GM03348 (cell line): ENCODE measurements around the gene SEMA5A.
A peak's percentile ranks its signal among the peaks of the same experiment; 100 is the strongest.

Experiments used
- DNase-seq: peaks from one replicate; pipeline ENCODE4 v3.0.0; 2012; ENCODE audit warnings: low spot score

Gene SEMA5A

DNA sequence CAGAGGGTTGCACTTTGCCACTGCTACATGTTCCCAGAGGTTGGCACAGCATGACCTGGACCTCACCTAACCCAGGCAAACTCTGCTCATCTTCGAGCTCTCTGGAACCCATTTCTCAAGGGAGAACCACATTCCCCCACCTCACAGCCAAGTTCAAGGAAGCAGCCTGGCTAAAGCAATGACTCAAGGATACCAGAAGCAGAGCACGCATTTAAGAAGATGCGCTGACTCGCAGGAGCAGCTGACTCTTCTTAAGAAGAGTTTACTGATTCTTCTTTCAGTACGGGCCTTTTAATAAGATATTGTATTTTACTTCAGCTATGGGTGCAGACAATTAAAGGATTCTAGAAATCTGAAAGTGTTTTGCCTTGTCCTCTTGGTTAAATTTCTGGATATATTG, 4.1 kb upstream of the SEMA5A start:
- no peak for DNase-seq

DNA sequence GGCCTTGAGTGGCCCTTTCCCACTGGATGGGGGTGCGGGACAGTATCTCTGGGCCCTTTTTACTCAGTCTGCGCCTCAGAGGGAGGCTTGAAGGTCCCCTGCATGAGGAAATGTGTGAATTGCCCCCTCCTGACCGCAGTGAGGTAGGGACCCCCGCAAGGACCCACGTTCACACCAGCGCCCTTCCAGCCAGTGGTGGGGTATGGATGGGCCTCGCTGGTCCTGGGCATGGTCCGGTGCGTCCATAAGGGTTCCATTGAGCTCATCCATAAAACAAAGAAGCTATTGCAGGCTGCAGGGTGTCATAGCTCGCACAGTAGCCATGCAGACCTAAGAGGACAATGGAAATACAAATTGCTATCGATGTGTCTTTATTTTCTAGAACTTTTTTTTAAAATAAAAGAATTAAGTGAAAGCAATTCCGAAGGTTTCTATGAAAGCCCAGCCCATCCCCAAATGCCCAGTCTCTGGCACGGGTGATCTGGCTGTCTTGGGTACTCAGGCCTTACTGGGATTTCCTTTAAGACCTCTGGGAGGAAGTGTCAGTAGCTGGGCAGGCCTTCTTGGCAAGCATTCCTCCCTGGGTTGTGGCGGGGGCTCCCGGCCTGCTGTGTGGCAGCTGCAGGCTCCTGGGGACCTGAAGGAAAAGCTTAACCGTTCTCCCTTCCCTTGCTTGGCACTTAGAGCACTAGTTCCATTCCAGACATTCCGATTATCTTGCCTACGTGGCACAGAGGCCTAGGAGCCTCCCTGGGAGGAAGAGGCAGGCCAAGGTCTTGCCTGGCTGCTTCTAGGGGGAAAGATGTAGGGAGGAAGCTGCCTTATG, 1.5 kb upstream of the SEMA5A start:
- DNase-seq = peak; percentile 73

DNA sequence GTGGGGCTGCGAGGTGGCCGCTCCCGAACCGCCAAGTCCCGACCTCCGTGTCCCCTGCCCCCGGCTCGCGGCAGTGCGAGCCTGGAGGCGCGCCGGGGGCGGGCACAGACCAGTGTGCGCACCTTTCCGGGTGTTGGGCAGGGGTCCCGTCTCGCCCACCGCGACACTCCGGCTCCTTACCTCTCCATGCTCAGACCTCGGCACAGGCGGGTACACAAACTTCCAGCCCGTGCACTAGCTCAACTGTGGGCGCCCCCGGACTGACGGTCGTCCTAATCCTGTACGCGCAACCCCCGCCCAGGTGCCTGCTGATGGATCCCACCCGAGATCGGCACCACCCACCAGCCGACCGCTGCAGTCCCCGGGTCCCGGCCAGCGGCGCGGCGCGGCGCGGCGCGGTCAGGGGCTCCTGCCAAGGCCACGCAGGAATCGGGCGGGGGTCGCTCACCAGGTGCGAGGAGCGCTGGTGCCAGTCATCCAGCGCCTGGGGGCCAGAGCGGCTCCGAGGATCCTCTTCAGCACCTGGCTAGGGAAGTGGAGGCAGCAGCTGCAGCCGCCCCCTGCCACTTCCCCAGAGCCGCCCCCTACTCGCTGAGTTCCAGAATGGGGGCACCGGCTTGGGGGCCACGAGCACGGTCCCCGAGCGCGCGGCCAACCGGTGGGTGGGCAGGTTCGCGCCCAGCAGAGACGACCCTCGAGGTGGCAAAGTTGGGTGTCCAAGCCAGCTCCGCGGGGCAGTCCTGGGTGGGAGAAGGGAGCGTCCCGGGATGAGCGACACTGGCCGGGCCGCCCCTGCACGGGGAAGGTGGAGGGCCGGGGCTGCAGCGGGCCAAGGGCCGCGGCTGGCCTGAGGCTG, 511 bp downstream of the SEMA5A start:
- DNase-seq = peak; percentile 22

DNA sequence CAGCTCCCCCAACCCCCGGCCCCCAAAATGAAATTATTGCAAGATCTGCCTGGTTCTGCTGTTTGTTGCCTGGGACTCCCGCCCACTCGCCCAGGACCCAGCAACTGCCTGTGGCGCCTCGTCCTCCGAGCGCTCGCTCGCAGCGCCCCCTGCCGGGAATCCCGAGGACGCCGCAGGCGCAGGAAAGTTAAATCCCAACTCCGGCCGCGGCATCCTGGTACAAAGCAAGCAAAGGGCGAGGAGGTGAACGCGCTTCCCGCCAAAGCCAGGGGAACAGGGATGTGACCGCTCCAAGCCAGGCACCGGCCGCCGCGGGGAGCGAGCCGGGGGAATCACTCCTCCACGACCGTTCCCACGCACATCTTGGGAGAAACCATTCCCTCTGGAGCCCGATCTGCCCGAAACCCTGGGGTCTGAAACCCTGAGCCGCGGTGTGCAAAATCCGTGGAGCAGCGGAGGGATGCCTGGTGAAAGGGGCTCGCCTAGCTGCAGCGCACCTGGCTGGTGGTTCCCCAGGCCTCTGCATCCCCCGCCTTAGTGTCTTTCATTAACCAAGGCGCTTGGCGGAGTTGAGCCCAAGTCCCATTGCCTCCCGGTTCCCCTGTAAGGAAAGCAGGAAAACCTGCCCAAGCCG, 1.3 kb downstream of the SEMA5A start:
- peak; percentile 88 for DNase-seq

DNA sequence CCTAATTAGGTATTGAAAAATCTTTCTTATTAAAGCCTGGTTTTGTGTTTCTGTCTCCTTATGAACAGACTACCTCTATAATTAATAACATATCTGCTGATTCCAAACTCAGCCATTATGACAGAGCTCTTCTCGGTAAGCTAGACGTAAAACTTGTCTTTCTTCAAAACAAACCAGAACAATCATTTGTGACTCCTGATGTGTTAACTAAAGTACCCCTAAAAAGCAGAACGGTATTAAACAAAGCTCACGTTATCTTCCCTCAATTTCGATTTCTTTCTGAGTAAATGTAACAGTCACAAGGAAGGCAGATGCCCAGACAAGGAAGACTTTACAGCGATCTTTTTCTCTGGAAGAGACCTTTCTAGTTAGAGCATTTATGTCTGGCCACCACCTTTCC, 1.8 kb downstream of the SEMA5A start:
- no peak for DNase-seq

DNA sequence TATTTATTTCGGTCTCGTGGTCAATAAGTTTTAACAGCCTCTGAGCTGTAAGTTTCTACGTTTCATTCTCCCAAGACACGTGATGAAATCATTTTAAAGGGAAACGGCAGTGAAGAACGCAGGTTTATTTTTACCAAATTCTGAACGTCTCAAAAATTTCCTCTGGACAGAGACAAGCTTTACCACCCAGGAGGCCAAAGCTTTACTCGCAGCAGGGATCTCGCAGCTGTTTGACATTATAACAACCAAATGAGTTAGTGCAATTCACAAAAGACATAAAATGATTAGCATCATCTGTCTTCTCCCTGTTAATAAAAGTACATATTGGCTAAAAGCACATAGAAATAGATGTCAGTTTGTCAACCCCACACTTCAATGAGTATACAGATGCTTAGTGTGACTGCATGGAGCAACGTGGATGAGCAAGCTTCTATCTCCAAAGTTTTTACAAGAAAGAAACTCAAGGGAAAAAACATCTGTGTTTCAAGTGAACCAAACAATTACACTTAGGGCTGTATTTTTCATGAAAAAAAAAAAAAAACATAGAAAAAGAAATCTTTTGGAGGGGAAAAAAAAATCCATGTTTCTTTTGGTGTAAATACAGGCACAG, 2.5 kb downstream of the SEMA5A start:
- DNase-seq = no peak

DNA sequence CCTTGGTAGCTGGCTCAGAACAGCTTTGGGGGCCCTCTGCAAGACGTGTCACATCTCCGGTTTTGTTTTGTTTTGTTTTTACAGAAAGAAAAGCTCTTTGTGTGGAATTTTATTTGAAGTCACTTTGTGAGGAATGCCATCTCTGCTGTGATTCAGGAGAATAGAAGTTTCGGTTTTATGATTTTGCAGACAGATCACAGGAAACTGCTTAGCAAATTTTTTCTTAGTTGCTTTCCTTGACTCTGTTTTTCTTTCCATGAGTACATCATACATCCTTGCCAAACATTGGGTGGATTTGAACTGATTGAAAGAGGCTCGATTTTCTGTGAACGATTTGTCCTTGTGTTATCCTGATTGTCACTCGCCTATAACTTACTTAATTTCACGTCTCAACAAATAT, 5.1 kb downstream of the SEMA5A start:
- DNase-seq = no peak

DNA sequence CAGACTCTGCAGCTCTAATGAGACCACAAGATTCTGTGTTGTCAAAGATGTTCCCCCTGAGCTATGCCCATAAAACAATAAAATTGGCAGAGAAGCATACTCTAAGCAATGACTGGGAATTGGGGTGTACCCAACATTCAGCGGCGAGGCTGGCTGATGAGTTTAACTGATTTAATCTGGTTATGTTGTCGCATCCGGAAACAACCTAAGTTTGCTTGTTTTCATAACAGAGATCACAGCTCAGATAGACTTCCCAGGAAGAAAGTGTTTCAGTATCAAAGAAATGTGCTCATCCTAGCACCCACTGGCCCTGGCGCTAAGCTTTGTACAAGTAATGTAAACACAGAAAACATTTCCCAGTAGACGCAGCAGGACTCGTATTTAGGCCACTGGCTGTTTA, 7.4 kb downstream of the SEMA5A start:
- no peak for DNase-seq

DNA sequence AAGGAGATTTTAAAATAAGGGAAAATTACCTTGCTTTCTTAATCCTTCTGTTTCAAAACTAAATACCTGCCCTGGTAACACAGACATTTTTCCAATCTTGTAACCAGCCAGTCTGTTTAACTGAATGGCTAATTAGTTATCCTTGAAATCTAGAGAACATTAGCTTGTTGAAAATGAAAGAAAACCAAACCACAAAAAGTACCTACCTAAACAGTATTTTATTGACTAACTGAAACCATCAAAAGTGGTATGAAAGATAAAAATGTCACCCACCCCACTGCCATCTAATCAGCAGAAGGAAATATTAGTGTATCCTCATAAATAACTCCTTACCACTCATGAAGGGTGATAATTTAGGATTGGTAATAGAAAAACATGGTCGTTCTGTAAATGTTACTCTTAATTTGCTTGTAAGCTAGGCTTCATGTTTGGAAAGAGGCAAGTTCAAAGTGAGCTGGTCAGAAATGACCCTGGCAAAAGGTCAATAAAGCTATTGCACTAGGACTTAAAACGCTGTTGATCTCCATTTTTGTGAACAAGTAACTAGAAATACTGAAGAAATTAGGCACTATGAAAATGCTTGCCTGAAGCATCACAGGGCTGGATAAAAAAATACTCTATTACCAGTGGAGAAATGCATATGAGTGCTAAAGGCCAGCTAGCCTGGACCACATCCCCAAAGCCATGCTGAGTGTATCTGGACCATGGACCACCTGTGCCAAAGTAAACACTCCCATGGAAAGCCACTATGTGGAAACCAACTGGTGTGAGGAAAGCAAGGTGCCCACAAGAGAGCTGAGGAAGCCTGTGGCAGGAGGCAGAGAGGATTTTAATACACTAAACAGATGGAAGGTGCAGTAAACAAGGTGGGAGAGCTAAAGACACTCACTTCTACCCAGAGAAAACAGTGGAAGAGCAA, 8.4 kb downstream of the SEMA5A start:
- no peak for DNase-seq

DNA sequence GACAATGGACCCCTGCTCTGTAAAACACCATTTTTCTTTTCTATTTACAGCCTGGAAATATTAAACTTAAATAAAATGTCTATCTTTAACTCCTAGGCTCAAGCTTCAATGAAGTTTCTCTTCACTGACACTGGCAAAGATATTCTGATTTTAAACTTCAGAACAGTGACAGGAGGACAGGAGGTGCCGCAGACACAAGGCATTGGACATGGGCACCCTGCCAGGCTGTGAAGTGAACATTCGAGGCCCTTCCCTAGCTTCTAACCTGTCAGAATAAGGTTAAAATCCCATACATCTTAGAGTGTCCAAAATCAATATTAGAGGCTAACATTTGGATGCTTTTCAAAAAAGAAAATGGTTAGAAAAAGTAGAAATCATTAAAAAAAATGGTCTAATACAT, 9.2 kb downstream of the SEMA5A start:
- DNase-seq = no peak

DNA sequence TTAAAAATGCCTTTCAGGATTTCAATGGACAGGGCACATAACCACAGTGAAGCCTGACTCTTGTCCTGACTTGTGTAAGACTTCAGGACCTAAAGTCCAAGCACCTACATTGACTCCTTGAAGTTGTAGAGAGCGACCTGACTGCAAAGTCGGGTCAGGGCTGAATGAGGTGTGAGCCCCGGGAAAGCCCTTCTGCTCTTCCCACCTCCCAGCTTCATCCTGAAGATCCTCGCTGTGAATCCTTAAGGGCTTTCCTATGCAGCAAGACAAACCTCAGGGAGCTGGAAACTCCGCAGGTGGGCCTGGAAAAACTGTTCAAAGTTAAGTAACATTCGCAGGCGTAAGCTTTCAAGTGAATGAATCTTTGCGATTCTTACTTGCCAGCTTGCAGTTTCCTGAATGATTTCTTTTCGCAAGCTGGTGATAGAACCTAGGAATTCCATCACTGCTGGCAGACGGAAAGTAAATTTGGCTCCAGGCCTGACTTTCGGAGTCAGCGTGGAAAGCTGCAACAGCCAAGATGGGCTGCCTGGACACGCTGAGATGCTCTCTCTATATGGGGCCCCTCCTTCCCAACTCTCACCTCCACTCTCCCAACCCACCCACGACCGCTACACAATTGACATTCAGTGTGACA, 10.9 kb downstream of the SEMA5A start:
- DNase-seq = no peak

DNA sequence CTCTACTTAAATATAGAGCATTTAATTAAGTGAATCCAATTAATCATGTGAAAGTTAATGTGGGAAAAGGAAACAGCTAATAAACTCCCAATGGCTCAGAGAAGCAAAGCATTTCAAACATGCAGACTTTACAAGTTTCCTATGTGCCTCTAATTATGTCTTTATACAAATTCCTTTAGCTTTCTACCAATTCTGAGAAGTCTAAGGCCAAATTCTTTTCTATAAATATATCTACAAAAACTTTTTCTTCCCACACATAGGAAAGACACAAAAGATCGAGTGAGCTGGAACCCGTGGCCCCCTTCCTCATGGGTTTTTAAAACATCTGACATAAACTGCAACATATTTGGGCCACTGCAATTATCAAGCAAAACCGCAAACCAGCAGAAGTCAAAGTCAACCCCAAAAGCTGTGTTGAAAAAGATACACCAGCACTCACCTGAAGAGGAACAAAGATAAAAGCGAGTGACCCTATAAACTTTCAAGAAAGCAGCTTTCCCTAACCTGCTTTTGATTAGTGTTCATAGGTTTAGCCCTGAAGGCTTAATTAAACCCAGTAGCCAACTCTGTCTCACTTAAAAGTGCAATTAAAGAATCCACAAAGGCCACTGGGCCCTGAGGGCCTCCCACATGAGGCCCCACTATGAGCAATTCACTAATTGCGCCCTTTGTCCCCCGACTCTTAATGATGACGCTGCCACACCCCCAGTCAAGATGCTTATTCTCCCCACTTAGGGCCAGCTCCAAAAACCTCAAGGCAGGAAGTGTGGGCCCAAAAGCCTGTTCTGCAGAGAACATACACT, 12.1 kb downstream of the SEMA5A start:
- no peak for DNase-seq

DNA sequence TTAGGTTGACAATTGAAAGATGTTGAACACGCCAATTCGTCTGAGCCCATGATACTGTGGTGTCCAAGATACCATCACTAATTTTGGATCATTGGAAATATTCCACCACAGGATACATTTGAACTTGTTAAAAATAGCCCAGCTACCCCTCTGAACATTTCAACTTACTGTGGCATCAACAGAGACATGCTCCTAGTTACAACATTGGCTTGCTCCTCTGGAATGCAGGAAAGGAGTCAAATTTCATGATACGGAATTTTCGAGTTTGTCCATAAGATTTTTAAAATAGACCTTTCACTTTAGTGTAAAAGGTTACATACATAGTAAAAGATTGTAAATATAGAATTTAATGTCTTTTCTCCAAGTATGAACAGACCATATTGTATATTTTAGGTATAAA, 12.8 kb downstream of the SEMA5A start:
- no peak for DNase-seq

DNA sequence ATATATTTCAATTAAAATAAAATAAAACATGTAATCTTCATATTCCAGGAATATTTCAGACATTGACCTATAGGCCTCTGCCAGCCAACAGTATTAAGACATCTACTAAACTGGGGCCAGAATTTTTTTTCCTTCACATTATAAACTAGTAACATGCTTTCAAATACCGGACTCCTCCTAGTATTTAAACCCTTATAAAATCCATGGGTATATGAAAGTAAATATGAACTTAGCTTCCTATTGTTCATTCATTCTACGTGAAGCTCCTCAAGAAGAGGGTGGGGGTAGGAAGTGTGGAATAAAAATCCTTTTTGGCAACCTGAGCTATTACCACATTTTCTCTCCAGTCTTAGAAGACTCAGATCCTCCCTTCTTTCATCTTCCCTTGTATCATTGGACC, 16.4 kb downstream of the SEMA5A start:
- no peak for DNase-seq

DNA sequence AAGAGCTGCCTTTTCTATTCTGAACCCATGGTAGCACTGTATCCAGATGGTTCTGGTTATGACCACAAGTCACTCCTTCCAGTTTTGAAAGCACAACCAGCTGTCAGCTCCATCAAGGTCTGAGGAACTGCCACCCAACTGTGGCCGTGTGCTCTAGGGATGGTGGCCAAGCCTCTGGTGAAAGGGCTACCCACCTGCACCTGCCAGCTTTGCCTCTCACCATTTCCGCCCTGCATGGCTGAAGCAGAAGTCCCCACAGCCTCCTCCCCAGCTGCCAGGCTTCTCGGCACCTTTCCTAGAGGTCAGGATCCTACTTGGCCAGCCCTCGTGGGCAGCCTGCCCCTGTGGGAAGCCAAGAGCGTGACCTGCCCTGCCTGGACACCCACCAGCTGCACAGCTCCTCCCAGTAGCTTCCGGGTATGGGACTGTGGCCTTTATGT, 16.8 kb downstream of the SEMA5A start:
- no peak for DNase-seq

DNA sequence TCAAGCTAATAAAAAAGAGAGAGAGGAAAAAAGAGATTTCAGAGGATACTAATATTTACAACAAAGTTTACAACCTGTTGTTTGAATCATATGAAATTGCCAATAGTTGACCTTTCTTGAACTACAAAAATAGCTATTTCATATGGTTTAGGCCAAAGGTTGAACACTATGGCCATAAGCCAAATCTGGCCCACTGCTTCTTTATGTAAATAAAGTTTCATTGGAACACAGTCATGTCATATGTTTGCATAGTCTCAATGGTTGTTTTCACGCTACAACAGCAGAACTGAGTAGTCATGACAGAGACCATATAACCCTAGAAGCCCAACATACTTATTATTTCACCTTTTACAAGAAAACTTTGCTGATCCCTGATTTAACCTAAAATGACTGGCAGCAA, 20.9 kb downstream of the SEMA5A start:
- DNase-seq = no peak

DNA sequence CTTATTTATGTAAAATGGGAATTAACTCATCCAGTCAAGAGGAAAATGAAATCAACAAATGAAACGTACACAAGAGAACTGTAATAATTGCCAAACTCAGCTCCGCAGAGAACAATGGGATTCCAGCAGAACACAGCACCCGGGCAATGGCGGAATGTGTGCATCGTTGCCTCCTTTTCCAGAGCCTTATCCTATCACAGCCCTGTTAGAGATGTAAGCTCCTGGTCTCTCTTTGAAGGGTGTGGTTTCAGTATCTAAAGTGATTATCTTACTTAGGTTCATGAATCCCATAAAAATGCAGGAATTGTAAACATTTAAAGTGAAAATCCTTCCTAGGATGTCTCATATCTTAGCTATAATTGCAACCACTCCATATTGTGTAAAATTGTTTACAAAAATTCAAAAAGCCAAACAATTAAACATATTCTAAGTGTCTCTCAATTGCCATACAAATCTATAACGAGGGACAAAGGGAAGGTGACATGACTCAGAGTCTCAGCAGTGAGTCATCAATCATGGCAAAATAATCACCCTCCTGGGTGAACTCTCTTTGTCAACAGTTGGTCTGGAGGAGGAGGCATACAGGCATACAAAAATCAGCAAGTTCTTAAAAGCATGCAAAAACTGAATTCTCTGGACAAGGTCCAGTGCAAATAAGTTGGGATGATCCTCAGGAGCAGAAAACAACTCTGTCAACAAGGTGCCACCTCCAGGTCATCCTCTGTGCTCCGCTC, 22.6 kb downstream of the SEMA5A start:
- peak; percentile 26 for DNase-seq

DNA sequence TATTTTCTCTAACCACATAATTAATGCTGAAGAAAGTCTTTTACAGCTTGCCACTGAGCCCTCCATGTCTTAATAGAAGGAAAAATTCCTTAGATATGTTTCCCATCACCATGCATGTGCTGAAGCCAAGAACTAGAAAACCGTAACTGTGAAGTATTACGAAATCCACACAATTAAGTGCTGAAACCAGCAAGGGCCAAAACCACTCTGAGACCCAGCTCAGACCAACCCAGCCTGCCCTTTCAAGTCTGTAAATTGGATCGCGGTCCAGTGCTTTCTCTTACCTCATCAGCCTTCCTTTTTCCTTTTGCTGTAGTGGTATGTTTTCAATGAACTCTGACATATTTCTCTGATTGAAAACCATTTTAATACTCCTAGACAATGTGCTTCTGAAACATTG, 26.3 kb downstream of the SEMA5A start:
- DNase-seq = peak; percentile 81

DNA sequence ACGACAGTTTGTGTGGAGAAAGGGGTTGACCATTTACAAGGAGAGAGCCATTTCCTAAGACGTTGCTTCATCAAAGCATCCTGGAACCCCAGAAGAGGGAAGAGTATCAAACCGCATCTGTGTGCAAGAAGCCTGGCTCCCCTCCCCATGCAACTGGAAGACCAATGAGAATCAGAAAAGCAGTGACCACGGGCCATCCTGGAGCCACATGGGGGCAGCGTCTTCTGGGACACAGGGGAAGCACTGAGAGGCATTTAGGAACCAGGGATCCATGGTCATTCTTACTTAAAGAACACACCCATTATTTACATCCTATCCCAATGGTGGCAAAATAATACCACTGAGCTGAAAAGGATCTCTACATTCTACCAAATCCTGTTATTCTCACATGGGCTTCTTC, 29.3 kb downstream of the SEMA5A start:
- no peak for DNase-seq
